ENCODE data around the gene GPX7.

DNA sequence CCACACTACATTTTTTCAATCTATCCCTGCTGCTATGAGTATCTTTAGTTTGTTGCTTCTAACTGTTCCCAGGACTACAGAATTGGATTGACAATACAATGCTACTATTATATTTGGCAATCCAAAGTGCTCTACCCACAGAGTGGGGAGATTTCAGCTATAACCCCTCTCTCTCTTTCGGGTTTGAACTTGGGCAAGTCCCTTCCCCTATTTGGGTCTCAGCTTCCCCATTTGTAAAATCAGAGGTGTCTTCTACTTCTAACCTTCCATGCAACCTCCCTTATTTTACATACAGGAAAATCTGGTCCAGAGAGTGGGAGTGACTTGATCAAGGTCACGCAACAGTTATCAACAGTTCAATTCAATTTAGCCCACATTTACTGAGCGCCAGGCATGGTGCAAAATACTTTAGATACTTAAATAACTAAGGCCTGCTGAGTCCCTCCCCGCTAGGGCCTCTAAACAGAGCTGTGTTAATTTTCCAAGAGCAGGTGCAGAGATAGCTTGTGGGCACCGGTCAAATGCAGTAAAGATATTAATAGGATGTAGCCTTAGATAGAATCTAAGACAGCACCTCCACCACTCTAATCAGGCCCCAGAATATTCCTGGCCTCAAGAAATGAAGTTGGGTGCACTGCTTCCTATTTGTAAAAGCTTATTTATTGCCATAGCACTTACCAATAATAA is 9.4 kb upstream of the GPX7 start:
- TF ChIP-seq, protein P1, sequence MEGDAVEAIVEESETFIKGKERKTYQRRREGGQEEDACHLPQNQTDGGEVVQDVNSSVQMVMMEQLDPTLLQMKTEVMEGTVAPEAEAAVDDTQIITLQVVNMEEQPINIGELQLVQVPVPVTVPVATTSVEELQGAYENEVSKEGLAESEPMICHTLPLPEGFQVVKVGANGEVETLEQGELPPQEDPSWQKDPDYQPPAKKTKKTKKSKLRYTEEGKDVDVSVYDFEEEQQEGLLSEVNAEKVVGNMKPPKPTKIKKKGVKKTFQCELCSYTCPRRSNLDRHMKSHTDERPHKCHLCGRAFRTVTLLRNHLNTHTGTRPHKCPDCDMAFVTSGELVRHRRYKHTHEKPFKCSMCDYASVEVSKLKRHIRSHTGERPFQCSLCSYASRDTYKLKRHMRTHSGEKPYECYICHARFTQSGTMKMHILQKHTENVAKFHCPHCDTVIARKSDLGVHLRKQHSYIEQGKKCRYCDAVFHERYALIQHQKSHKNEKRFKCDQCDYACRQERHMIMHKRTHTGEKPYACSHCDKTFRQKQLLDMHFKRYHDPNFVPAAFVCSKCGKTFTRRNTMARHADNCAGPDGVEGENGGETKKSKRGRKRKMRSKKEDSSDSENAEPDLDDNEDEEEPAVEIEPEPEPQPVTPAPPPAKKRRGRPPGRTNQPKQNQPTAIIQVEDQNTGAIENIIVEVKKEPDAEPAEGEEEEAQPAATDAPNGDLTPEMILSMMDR (IDR thresholded peaks at IDR 0.05), result no peak
- TF ChIP-seq POLR2A (IDR thresholded peaks at IDR 0.05) (no peak), POLR2AphosphoS5 (IDR thresholded peaks at IDR 0.05) (no peak), EP300 (IDR thresholded peaks at IDR 0.05) (no peak)

Data from sigmoid colon (tissue), 4 donors.